OCI-LY3 (cell line): ENCODE data around the gene SLC37A1.

Experiments used
- H2AFZ ChIP-seq: fragments of 200-600, 300-600 bp; shearing (Covaris generic); 2 replicates; pipeline ENCODE4 v1.6.0; 2014; ENCODE audit warnings: antibody characterized with exemption, low read depth, low read length
- H3K27ac ChIP-seq: fragments of 200-600, 300-600 bp; sonication (generic); 2 replicates; pipeline ENCODE4 v1.5.1; 2014; ENCODE audit warnings: mild to moderate bottlenecking, low read length, moderate library complexity, mixed read lengths
- H3K27me3 ChIP-seq: fragments of 200-600, 300-600 bp; sonication (generic); 2 replicates; pipeline ENCODE4 v1.6.1; 2014; ENCODE audit warnings: low read depth, low read length, mixed read lengths
- H3K36me3 ChIP-seq: fragments of 200-600, 300-600 bp; sonication (generic); replicated peaks from 2 replicates; pipeline ENCODE3; 2014; ENCODE audit warnings: low read depth, low read length, mixed read lengths
- H3K4me1 ChIP-seq: fragments of 300-600, 200-600 bp; sonication (generic); 2 replicates; pipeline ENCODE4 v1.6.1; 2014; ENCODE audit warnings: low read length, mixed read lengths
- H3K4me2 ChIP-seq: fragments of 200-600, 300-600 bp; sonication (generic); 2 replicates; pipeline ENCODE4 v1.6.1; 2014; ENCODE audit warnings: low read length, mixed read lengths
- H3K4me3 ChIP-seq: fragments of 300-600, 200-600 bp; sonication (generic); 2 replicates; pipeline ENCODE4 v1.5.1; 2014; ENCODE audit warnings: antibody characterized with exemption, mild to moderate bottlenecking, low read length, moderate library complexity
- H3K79me2 ChIP-seq: fragments of 300-600, 200-600 bp; shearing (Covaris generic); 2 replicates; pipeline ENCODE4 v1.6.1; 2014; ENCODE audit warnings: mild to moderate bottlenecking, low read length, mixed read lengths
- H3K9ac ChIP-seq: fragments of 300-600, 200-600 bp; shearing (Covaris generic); 2 replicates; pipeline ENCODE4 v1.6.0; 2014; ENCODE audit warnings: mild to moderate bottlenecking, low read length, moderate library complexity
- H3K9me3 ChIP-seq: fragments of 200-600, 300-600 bp; shearing (Covaris generic); 2 replicates; pipeline ENCODE4 v1.6.1; 2014; ENCODE audit warnings: low read length, mixed read lengths; ENCODE audit not compliant: insufficient read depth
- H4K20me1 ChIP-seq: fragments of 200-600, 300-600 bp; sonication (generic); 2 replicates; pipeline ENCODE4 v1.6.1; 2016; ENCODE audit warnings: low read length, mixed read lengths; ENCODE audit not compliant: insufficient read depth
- EZH2phosphoT487 ChIP-seq: fragments of 200-600 bp; shearing (Covaris generic); IDR thresholded peaks from 2 replicates; pipeline ENCODE4 v1.6.1; 2018; ENCODE audit warnings: antibody characterized with exemption, mixed run types, low read depth
- TF ChIP-seq, protein P1 (sequence below): fragments of 200-600, 300-600 bp; sonication (generic); IDR thresholded peaks from 2 replicates; pipeline ENCODE4 v1.5.1; 2014; ENCODE audit warnings: antibody characterized with exemption, low read length, low read depth

SLC37A1 gene

GRCh38 chr21:42563261-42563660 is 49.6 kb downstream of the SLC37A1 start:
- H3K4me1 ChIP-seq: no peaks in the 10 kb centered on the region
- no peak overlapping the region for H3K4me3 ChIP-seq
- H3K4me2 ChIP-seq: no peak overlapping the region
- H3K27me3 ChIP-seq: no peaks in the 10 kb centered on the region
- no peak overlapping the region for H2AFZ ChIP-seq
- peaks cover 2% of the 10 kb centered on the region for H3K36me3 ChIP-seq
- H3K9ac ChIP-seq: no peak overlapping the region
- no peaks in the 10 kb centered on the region for H3K9me3 ChIP-seq
- TF ChIP-seq, protein P1, sequence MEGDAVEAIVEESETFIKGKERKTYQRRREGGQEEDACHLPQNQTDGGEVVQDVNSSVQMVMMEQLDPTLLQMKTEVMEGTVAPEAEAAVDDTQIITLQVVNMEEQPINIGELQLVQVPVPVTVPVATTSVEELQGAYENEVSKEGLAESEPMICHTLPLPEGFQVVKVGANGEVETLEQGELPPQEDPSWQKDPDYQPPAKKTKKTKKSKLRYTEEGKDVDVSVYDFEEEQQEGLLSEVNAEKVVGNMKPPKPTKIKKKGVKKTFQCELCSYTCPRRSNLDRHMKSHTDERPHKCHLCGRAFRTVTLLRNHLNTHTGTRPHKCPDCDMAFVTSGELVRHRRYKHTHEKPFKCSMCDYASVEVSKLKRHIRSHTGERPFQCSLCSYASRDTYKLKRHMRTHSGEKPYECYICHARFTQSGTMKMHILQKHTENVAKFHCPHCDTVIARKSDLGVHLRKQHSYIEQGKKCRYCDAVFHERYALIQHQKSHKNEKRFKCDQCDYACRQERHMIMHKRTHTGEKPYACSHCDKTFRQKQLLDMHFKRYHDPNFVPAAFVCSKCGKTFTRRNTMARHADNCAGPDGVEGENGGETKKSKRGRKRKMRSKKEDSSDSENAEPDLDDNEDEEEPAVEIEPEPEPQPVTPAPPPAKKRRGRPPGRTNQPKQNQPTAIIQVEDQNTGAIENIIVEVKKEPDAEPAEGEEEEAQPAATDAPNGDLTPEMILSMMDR: no peak
- TF ChIP-seq EZH2phosphoT487: no peak
- H4K20me1 ChIP-seq: no peaks in the 10 kb centered on the region
- H3K27ac ChIP-seq: no peak overlapping the region
- no peaks in the 10 kb centered on the region for H3K79me2 ChIP-seq

DNA sequence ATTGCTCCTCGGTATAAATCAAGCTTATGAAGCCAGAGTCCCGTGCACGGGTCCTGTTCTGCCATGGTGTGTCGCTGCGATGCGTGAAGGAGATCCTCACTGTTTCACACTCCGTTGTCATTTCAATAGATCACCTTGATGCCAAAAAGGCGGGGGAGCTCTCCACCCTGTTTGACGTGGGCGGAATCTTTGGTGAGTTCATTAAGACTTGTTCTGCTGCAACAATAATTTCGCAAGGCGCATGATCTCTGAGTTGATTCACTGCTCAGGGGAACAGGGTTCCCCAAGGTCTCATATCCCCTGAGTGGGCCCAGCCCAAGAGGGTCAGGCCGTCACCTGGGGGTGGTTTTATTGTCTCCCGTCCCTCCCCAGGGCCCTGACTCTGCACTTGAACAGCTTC is 50.0 kb downstream of the SLC37A1 start:
- Histone ChIP-seq H3K4me2 (no peak overlapping the region), H3K79me2 (no peaks in the 10 kb centered on the region), H3K9ac (no peak overlapping the region), H3K9me3 (no peaks in the 10 kb centered on the region), H3K27me3 (no peaks in the 10 kb centered on the region), H3K27ac (no peak overlapping the region), H2AFZ (no peak overlapping the region), H3K36me3 (peaks cover 2% of the 10 kb centered on the region), H4K20me1 (no peaks in the 10 kb centered on the region), H3K4me3 (no peak overlapping the region), H3K4me1 (no peaks in the 10 kb centered on the region)
- TF ChIP-seq, protein P1: no peak
- no peak for TF ChIP-seq EZH2phosphoT487

GRCh38 chr21:42564561-42564971 is 50.9 kb downstream of the SLC37A1 start:
- H3K9ac ChIP-seq: no peak overlapping the region
- no peak overlapping the region for H3K4me3 ChIP-seq
- no peaks in the 10 kb centered on the region for H3K79me2 ChIP-seq
- H3K4me1 ChIP-seq: no peaks in the 10 kb centered on the region
- no peak overlapping the region for H2AFZ ChIP-seq
- TF ChIP-seq, protein P1: no peak
- no peak for TF ChIP-seq EZH2phosphoT487
- no peak overlapping the region for H3K4me2 ChIP-seq
- H3K36me3 ChIP-seq: no peaks in the 10 kb centered on the region
- no peaks in the 10 kb centered on the region for H3K9me3 ChIP-seq
- H3K27me3 ChIP-seq: no peaks in the 10 kb centered on the region
- H3K27ac ChIP-seq: no peak overlapping the region
- no peaks in the 10 kb centered on the region for H4K20me1 ChIP-seq

GRCh38 chr21:42565206-42565810 is 51.7 kb downstream of the SLC37A1 start:
- no peak overlapping the region for H3K27ac ChIP-seq
- no peaks in the 10 kb centered on the region for H3K36me3 ChIP-seq
- no peak overlapping the region for H2AFZ ChIP-seq
- H3K4me1 ChIP-seq: no peaks in the 10 kb centered on the region
- H3K79me2 ChIP-seq: no peaks in the 10 kb centered on the region
- no peaks in the 10 kb centered on the region for H3K27me3 ChIP-seq
- H4K20me1 ChIP-seq: no peaks in the 10 kb centered on the region
- no peak overlapping the region for H3K4me3 ChIP-seq
- no peak for TF ChIP-seq EZH2phosphoT487
- TF ChIP-seq, protein P1: no peak
- H3K9me3 ChIP-seq: no peaks in the 10 kb centered on the region
- no peak overlapping the region for H3K9ac ChIP-seq
- no peak overlapping the region for H3K4me2 ChIP-seq
